Measurements from ENCODE around the gene HIVEP3.

The HIVEP3 gene

GRCh38 chr1:41526956-41527561 is 391.7 kb downstream of the HIVEP3 start:
- no peak for DNase-seq

GRCh38 chr1:41525891-41526587 is 392.7 kb downstream of the HIVEP3 start:
- DNase-seq: no peak

DNA sequence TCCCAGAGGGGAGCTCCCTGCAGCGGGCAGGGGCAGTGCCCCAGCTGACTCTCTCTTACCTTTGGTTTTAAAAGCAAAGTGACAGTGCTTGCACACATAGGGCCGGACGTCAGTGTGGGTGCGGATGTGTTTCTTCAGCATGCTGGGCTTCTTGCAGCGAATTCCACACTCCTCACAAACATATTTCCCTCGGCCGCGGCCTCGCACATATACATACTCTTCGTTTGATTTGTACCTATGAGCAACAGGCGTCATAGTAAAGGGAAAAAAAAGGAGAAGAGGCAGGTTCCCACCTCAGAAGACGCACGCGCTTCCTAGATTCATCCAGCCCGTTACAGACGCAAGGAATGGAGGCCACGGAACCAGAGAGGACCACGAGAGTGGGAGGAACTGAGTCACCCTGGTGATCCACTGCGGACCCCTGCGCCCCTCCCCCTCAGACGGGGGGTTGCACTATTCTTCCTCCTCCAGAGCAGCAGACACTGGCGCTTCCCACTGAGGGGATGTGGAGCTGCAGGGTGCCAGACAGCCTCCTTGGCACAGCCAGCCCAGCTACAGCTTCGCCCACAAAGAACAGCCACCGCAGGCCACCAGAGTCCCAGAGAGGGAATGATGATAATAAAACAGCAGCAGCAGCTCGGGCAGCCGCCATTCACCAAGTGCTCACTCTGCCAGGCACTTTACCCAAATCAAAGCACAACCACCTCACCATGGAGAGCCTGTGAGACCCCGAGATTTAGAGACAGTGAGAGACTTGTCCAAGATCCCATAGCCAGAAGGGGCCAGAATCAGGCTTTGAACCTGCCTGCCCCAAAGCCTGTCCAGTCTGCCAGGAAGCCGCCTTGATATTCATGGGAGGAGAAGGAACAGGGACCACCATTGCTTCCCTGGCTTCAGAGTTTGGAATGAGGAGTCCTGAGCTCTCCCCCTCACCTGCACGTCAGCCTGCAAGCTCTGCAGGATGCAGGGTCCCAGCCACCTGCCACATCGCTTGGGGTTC is 393.7 kb downstream of the HIVEP3 start:
- no peak for DNase-seq

DNA sequence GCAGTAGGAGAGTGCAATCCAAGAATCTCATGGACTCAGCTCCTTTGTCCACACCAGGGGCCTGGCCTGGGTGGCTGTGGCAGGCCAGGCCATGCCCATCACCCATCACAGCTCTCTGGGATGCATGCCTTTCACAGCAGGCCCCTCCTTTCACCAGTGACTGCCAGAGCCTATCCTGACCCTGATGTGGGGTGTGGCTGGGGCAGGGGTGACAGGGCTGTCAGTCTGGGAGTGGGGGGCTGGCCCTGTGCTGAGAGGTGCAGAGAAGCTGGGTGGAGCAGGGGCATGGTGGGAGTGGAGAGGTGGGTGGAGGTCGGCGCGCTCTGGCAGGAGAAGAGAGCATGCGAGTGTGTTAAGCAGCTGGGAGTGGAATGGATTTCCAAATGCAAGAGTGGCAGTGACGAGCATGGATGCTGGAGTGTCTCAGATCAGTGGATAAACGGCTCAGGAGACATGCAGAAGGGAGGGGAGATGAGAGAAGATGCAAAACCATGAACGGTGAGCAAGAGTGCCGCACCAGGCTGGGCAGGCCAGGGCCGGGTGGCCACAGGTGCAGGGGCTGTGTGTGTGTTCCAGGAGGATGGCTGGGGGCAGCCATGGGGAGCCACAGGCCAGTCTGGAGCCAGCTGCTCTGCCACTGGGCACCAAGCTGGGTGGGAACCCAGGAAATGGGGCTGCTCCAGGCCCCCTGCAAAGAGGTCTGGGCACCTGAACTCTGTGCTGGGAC is 394.6 kb downstream of the HIVEP3 start:
- DNase-seq: no peak

DNA sequence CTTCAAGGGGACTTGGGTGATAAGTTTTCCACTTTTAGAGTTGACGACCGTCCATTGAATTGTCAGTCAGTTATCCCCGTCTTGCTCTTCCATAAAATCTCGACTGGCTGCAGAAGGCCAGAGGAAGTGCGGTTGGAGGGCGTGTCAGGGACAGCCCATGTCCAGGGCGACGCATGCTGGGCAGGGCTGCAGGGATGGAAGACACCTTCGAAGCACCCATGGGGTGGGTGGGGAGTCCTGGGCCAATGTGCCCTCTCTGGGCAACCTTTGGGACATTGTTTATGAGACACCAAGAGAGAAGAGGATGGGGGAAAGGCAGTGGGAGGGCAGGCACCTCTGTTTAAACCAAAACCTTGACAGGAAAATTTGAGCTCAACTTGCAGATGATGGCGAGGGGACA is 395.7 kb downstream of the HIVEP3 start:
- DNase-seq: no peak

- DNase-seq: no peak
Measured at GRCh38 chr1:41521766-41522165, 397.0 kb downstream of the HIVEP3 start.

- no peak for DNase-seq
Measured at GRCh38 chr1:41520951-41521752, 397.6 kb downstream of the HIVEP3 start.

DNA sequence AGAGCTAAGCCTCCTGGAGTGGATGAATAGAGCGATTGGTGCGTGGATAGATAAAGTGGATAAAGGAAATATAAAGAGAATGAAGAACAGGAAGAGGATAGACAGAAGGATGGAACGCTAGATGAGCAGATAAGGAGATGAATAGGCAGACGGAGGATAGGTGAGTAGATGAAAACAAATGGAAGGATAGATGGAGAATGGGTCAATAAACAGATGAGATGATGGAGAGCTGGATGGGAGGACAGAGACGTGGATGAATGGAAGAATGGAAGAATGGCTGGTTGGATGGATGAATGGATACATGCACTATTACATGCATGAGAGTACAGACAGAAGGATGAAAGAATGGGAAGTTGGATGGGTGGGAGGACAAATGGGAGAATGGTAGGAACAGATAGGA is 399.1 kb downstream of the HIVEP3 start:
- no peak for DNase-seq

GRCh38 chr1:41518471-41518870 is 400.3 kb downstream of the HIVEP3 start:
- DNase-seq: no peak

- DNase-seq: no peak
Measured at GRCh38 chr1:41517062-41517438, 401.7 kb downstream of the HIVEP3 start.

GRCh38 chr1:41516168-41517061 is 402.3 kb downstream of the HIVEP3 start:
- DNase-seq: peak; percentile 35

DNA sequence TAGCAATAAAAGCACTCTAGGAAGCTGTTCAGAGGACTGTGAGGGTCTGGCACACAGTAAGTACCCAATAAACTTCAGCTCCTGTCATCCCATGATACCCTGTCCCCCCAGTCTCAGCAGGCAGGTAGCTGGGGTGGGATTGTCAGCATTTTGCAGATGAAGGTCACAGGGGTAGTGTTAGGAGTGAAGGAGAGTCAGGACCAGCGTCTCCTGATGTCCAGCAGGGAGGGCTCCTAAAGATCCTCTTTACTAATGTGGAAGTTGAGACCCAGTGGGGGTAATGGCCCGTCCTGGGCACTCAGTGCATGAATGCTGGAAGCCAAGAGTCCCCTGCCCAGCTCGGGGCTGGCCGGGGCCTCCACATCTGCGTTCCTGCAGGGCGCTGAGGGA is 402.9 kb downstream of the HIVEP3 start:
- DNase-seq: no peak

GRCh38 chr1:41515131-41515678 is 403.5 kb downstream of the HIVEP3 start:
- no peak for DNase-seq

GRCh38 chr1:41514381-41514780 is 404.3 kb downstream of the HIVEP3 start:
- no peak for DNase-seq

DNA sequence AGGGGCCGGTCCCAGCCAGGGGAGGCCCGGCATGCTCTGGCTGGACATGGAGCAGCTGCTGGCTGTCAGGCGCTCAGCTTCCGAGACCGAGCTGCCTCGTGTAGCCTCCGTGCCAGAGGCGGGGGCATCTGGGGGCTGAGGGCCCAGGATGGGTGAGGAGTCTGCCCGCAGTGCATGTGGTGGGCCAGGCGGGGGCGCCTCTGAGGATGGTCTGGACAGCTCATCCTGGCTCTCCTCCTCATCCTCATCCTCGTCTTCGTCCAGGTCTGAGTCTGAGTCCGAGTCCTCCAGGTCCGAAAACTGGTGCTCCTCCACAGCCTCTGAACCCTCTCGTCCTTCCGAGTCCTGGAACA is 405.4 kb downstream of the HIVEP3 start:
- no peak for DNase-seq

- DNase-seq: no peak
Measured at GRCh38 chr1:41512701-41513382, 405.9 kb downstream of the HIVEP3 start.

GRCh38 chr1:41511239-41511540 is 407.5 kb downstream of the HIVEP3 start:
- DNase-seq: no peak

DNA sequence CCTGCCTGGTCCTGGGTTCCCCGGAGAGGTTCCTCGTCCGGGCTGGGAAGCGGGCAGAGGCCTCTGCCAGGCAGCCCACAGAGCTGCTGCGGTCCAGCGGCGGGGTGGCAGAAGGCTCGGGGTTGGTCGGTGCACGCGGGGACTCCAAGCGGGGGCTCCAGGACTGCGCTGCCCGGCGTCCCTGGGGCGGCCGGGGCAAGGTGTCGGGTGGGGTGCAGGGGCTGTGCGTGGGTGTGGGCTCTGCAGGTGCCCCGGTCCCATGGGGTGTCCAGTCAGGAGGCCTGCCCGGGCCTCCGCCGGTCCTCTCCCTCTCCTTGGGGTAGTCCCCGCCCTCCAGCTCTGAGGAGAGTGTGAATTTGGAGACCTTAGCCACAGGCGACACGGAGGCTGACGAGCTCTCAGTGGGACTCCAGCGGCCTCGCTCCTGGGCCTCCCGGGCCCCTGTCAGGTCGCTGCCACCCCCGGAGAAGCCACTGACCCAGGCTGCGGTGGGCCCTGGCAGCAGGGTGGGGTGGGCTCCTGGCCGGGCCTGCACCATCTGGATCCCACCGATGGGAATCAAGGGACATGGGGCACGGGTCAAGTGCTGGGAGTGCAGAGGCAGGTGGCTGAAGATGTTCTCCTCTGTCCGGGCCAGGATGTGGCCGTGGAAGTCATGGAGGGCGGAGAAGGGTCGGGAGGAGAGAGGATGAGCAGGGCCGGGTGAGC is 408.0 kb downstream of the HIVEP3 start:
- DNase-seq: no peak

- DNase-seq: no peak
Measured at GRCh38 chr1:41509270-41509671, 409.5 kb downstream of the HIVEP3 start.

- DNase-seq: no peak
Measured at GRCh38 chr1:41508290-41508689, 410.4 kb downstream of the HIVEP3 start.
